C4-2B (cell line): ENCODE measurements around the gene PLEKHM2.

Experiments
- CTCF ChIP-seq: fragments of 450-650 bp; conservative IDR thresholded peaks from 2 replicates; pipeline ENCODE4 v1.5.1; 2017; ENCODE audit warnings: mild to moderate bottlenecking
- ZFX ChIP-seq: fragments of 450-650 bp; IDR thresholded peaks from 2 replicates; pipeline ENCODE4 v1.6.1; 2017

- no peak for TF ChIP-seq CTCF
- TF ChIP-seq ZFX: no peak
These were observed 25.1 kb downstream of the PLEKHM2 start for GRCh38 chr1:15709226-15709625.
